Measurements from ENCODE around the gene FAM149B1.

Gene FAM149B1

DNA sequence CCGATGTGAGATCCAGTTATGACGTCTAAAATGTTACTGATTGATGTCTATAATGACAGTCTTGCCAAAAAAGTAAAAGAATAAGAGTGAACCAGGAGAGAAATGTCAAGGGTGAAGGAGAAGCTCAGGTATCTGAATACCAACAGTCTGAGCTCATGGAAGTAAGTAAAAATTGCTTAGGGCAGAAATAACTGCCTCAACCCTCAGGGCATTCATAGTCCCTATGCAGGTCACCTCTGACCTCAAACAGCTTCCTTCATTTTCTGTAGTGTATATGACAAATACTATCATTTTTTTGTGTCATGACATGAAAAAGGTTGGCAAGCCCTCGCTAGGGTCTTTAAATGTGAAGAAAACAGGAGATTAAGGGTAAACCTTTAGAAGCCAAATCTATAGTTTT, 125.5 kb downstream of the FAM149B1 start:
- no peak for DNase-seq
